Right lobe of liver (tissue), 4 donors: ENCODE data around the gene LBR.

ENCODE experiments used
- POLR2A ChIP-seq: fragments of 450-650 bp; IDR thresholded peaks from one replicate; pipeline ENCODE4 v1.6.1; 2017; ENCODE audit warnings: antibody characterized with exemption, mild to moderate bottlenecking
- TF ChIP-seq, protein P1 (sequence below), 4 donors: fragments of 200-600 bp in 3 of 4; fragments of 450-650 bp in 1 of 4; IDR thresholded peaks; one replicate each; pipeline versions ENCODE4 v1.5.1 to v1.8.0; 2016 to 2022; ENCODE audit warnings: antibody characterized with exemption in 4 of 4, mild to moderate bottlenecking in 2 of 4
- donor health status: DM: no; HTN: no; CAD: no.
- donor health status: DM: no; HTN: no; CAD: no.
- donor health status: DM: no; HTN: yes; CAD: no.

DNA sequence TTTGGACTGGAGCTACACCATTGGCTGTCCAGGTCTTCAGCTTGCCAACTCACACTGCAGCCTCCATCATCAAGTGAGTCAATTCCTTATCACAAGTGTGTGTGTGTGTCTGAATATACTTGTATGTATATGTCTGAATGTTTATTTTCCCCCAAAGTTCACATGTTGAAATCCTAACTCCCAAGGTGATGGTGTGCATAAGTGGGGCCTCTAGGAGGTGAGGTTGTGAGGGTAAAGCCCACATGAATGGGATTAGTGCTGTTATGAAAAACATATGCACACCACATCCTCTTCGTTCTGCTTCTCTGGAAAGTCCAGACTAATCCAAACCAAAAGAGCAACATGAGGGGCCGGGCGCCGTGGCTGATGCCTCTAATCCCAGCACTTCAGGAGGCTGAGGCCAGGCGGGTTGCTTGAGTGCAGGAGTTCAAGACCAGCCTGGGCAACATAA is 48.7 kb upstream of the LBR start:
- TF ChIP-seq POLR2A, result no peak
- TF ChIP-seq, protein P1, sequence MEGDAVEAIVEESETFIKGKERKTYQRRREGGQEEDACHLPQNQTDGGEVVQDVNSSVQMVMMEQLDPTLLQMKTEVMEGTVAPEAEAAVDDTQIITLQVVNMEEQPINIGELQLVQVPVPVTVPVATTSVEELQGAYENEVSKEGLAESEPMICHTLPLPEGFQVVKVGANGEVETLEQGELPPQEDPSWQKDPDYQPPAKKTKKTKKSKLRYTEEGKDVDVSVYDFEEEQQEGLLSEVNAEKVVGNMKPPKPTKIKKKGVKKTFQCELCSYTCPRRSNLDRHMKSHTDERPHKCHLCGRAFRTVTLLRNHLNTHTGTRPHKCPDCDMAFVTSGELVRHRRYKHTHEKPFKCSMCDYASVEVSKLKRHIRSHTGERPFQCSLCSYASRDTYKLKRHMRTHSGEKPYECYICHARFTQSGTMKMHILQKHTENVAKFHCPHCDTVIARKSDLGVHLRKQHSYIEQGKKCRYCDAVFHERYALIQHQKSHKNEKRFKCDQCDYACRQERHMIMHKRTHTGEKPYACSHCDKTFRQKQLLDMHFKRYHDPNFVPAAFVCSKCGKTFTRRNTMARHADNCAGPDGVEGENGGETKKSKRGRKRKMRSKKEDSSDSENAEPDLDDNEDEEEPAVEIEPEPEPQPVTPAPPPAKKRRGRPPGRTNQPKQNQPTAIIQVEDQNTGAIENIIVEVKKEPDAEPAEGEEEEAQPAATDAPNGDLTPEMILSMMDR (IDR thresholded peaks at IDR 0.05), result no peak
